Coronary artery (tissue), 2 donors: ENCODE data around the gene RAP1A.
A peak's percentile ranks its signal among the peaks of the same experiment; 100 is the strongest.
"Not testable (repeated sequence)": the region's sequence is repeated elsewhere in the genome, so short reads cannot be mapped to it uniquely, and the experiment has no call there.

Experiments used
- DNase-seq: peaks from one replicate; pipeline ENCODE4 v3.0.0-alpha.2; 2017; ENCODE audit warnings: low spot score
- H3K27ac ChIP-seq, 2 donors: fragments of 200-600 bp; sonication (generic); one replicate each; pipeline ENCODE4 v1.5.1; 2016 to 2019
- H3K4me3 ChIP-seq: fragments of 200-600 bp; sonication (generic); 2 replicates; pipeline ENCODE4 v1.5.1; 2016; ENCODE audit warnings: mild to moderate bottlenecking, moderate library complexity
- CTCF ChIP-seq: fragments of 200-600 bp; sonication (generic); IDR thresholded peaks from one replicate; pipeline ENCODE4 v1.5.1; 2019; ENCODE audit warnings: antibody characterized with exemption

RAP1A gene

GRCh38 chr1:111739194-111739924 is 119.8 kb downstream of the RAP1A start, which contains the start of gene INKA2:
TSS of gene INKA2 (minus strand) at chr1:111739395. CDS start at chr1:111739242, 153 bp downstream.
- TF ChIP-seq CTCF = no peak
- peak within 1 kb of the TSS; percentile 79 for H3K4me3 ChIP-seq
- peak; percentile 92 for DNase-seq
- peak within 1 kb of the TSS; percentile 93 to 95 for H3K27ac ChIP-seq

- peak overlapping the region; percentile 93 to 95 for H3K27ac ChIP-seq
- TF ChIP-seq CTCF = no peak
- DNase-seq = peak; percentile 85
- H3K4me3 ChIP-seq = peak overlapping the region; percentile 79
Observed at GRCh38 chr1:111739925-111740765, 120.6 kb downstream of the RAP1A start.

GRCh38 chr1:111742292-111742691 is 122.7 kb downstream of the RAP1A start:
- H3K27ac ChIP-seq, H3K4me3 ChIP-seq: not testable (repeated sequence)
- peak; percentile 60 for DNase-seq

GRCh38 chr1:111742938-111743549 is 123.5 kb downstream of the RAP1A start:
- no peak for TF ChIP-seq CTCF
- DNase-seq = peak; percentile 43
- Histone ChIP-seq H3K27ac (no peak overlapping the region), H3K4me3 (no peak overlapping the region)

GRCh38 chr1:111743679-111744101 is 124.1 kb downstream of the RAP1A start:
- H3K27ac ChIP-seq = no peak overlapping the region
- DNase-seq = no peak
- TF ChIP-seq CTCF = no peak

GRCh38 chr1:111745675-111746613 is 126.4 kb downstream of the RAP1A start:
- Histone ChIP-seq H3K27ac (no peak overlapping the region), H3K4me3 (no peak overlapping the region)
- TF ChIP-seq CTCF = no peak
- DNase-seq = no peak

More at GRCh38 chr1:111743679-111744101, 124.1 kb downstream of the RAP1A start:
- no peak overlapping the region for H3K4me3 ChIP-seq
